G401 (cell line): ENCODE data around the gene ATP13A2. TPM values are rescaled to one million over a fixed set of nuclear protein-coding genes. Genes with fewer than 3 reads are reported as not detected.
A peak's percentile ranks its signal among the peaks of the same experiment; 100 is the strongest.

ENCODE experiments used
- DNase-seq: peaks from one replicate; pipeline ENCODE4 v3.0.0-alpha.2; 2015; ENCODE audit warnings: low spot score
- in situ Hi-C: cut with HindIII; loops from 2 replicates; pipeline ENCODE4 v1.10.0; 2016; ENCODE audit warnings: low sequenced_read_pairs, mixed read lengths
- total RNA-seq: library from RNA; depleted of rRNA; stranded (reverse); fragments of >200 nt; shearing (Covaris generic); gene quantifications from 2 replicates; pipeline ENCODE4 v1.2.3, GENCODE V29; 2014; rRNA removed

The ATP13A2 gene
- total RNA-seq, result 34.5 and 38.9 TPM in 2 replicates

GRCh38 chr1:17011439-17012307 lies at the start of gene ATP13A2:
Gene ATP13A2 (minus strand): TSS chr1:17011928. CDS start chr1:17011738, 190 bp downstream.
- in situ Hi-C loops, result no loop called here
- peak; percentile 94 for DNase-seq

- in situ Hi-C loops, result no loop called here
- DNase-seq, result no peak
Observed at GRCh38 chr1:17061486-17061885, 49.8 kb upstream of the ATP13A2 start.

- in situ Hi-C loops, result no loop called here
- no peak for DNase-seq
Observed at GRCh38 chr1:17060306-17060749, 48.6 kb upstream of the ATP13A2 start.

GRCh38 chr1:17059391-17060305 lies 47.9 kb upstream of the ATP13A2 start:
- peak; percentile 86 for DNase-seq
- in situ Hi-C loops, result no loop called here

GRCh38 chr1:17056551-17056950 lies 44.8 kb upstream of the ATP13A2 start:
- DNase-seq, result no peak
- in situ Hi-C loops, result no loop called here

GRCh38 chr1:17055801-17056200 lies 44.1 kb upstream of the ATP13A2 start:
- in situ Hi-C loops, result no loop called here
- DNase-seq, result no peak

- in situ Hi-C loops, result no loop called here
- DNase-seq, result peak; percentile 98
Observed at GRCh38 chr1:17053685-17054410, 42.1 kb upstream of the ATP13A2 start, which contains the start of gene SDHB. Gene SDHB (minus strand): TSS chr1:17054032. CDS start chr1:17054019, 13 bp downstream.

- DNase-seq, result no peak
- in situ Hi-C loops, result no loop called here
Observed at GRCh38 chr1:17053086-17053684, 41.5 kb upstream of the ATP13A2 start.

- in situ Hi-C loops, result no loop called here
Observed at GRCh38 chr1:17052641-17053040, 40.9 kb upstream of the ATP13A2 start.

GRCh38 chr1:17052038-17052437 lies 40.3 kb upstream of the ATP13A2 start:
- DNase-seq, result no peak
- in situ Hi-C loops, result no loop called here

More at GRCh38 chr1:17052641-17053040, 40.9 kb upstream of the ATP13A2 start:
- no peak for DNase-seq

GRCh38 chr1:17047924-17048323 lies 36.2 kb upstream of the ATP13A2 start:
- in situ Hi-C loops, result no loop called here
- no peak for DNase-seq

- in situ Hi-C loops, result no loop called here
- DNase-seq, result no peak
Observed at GRCh38 chr1:17046334-17046657, 34.6 kb upstream of the ATP13A2 start.

- peak; percentile 83 for DNase-seq
- in situ Hi-C loops, result no loop called here
Observed at GRCh38 chr1:17045634-17046333, 34.1 kb upstream of the ATP13A2 start.

- no peak for DNase-seq
- in situ Hi-C loops, result no loop called here
Observed at GRCh38 chr1:17045150-17045549, 33.4 kb upstream of the ATP13A2 start.

- DNase-seq, result no peak
- in situ Hi-C loops, result loop anchor here (5.0 kb wide), 1 partner anchor 71 kb away; no protein-coding TSS in a partner anchor
Observed at GRCh38 chr1:17043676-17044075, 31.9 kb upstream of the ATP13A2 start.

GRCh38 chr1:17040135-17040534 lies 28.4 kb upstream of the ATP13A2 start:
- DNase-seq, result no peak
- in situ Hi-C loops, result loop anchor here (5.0 kb wide), 1 partner anchor 68 kb away; no protein-coding TSS in a partner anchor

GRCh38 chr1:17039522-17039921 lies 27.8 kb upstream of the ATP13A2 start:
- no peak for DNase-seq
- in situ Hi-C loops, result no loop called here

- in situ Hi-C loops, result no loop called here
- DNase-seq, result no peak
Observed at GRCh38 chr1:17033481-17033880, 21.8 kb upstream of the ATP13A2 start.
